Fibroblast of the aortic adventitia (primary cell): ENCODE measurements around the gene SLCO1C1. TPM values are rescaled to one million over a fixed set of nuclear protein-coding genes. Genes with fewer than 3 reads are reported as not detected.

ENCODE experiments used
- DNase-seq: peaks from one replicate; pipeline ENCODE4 v3.0.0-alpha.2; 2010; ENCODE audit warnings: low read depth
- H3K4me3 ChIP-seq: 2 replicates; pipeline ENCODE4 v1.5.1; 2011; ENCODE audit warnings: low read depth, mild to moderate bottlenecking, control low read depth, low read length, moderate library complexity
- CTCF ChIP-seq: IDR thresholded peaks from 2 replicates; pipeline ENCODE4 v1.5.1; 2011; ENCODE audit warnings: mild to moderate bottlenecking, low read length, control low read depth, inconsistent platforms; ENCODE audit not compliant: insufficient read depth
- total RNA-seq: library from RNA; depleted of rRNA; stranded (reverse); fragments of >200 nt; gene quantifications from 2 replicates; pipeline ENCODE4 v1.2.3, GENCODE V29; 2012; ENCODE audit warnings: low replicate concordance

SLCO1C1 gene
- total RNA-seq, 1 donor: 0.09 TPM

- no peak for DNase-seq
- TF ChIP-seq CTCF: no peak
- H3K4me3 ChIP-seq: no peak overlapping the region
Measured at GRCh38 chr12:20696181-20696905, 1.2 kb downstream of the SLCO1C1 start.

DNA sequence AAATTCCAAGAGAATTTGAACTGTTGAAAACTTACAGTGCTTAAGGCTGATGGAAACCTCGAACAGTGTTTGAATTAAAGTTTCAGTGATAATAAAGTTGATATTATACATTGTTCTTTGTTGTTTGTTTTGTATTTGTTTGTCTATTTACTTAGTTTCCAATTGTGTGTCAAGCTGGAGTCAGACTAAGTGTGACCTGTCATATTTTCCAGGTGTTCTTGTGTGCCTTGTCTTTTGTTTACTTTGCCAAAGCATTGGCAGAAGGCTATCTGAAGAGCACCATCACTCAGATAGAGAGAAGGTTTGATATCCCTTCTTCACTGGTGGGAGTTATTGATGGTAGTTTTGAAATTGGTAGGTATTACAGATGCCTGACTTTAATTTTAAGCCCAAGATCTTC lies 6.0 kb downstream of the SLCO1C1 start:
- no peak for DNase-seq
- TF ChIP-seq CTCF: no peak
- no peak overlapping the region for H3K4me3 ChIP-seq

- TF ChIP-seq CTCF: no peak
- DNase-seq: no peak
- H3K4me3 ChIP-seq: no peak overlapping the region
Measured at GRCh38 chr12:20704860-20705259, 9.7 kb downstream of the SLCO1C1 start.

- no peak overlapping the region for H3K4me3 ChIP-seq
- no peak for DNase-seq
- no peak for TF ChIP-seq CTCF
Measured at GRCh38 chr12:20711846-20712245, 16.7 kb downstream of the SLCO1C1 start.

- H3K4me3 ChIP-seq: no peak overlapping the region
- TF ChIP-seq CTCF: no peak
- DNase-seq: no peak
Measured at GRCh38 chr12:20716037-20716436, 20.9 kb downstream of the SLCO1C1 start.

- no peak for TF ChIP-seq CTCF
- DNase-seq: no peak
- H3K4me3 ChIP-seq: no peak overlapping the region
Measured at GRCh38 chr12:20716985-20717384, 21.9 kb downstream of the SLCO1C1 start.

DNA sequence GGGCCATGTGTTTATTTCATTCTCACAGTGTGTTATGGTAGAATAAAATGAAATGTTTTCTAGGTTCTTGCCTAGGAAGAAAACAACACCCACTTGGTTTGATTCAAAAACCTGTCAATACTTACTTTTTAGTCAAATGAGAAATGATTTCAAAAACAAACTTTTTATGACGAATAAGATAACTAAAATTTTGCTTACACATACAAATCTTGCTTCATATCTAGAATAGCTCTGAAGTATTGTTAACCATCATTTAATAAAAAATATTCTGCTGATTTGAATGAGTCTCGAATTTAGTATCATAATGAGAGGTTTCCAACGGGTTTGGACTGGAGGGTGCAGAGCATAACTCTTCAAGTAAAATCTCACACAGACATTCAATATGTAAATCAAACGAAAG lies 23.2 kb downstream of the SLCO1C1 start:
- DNase-seq: no peak
- TF ChIP-seq CTCF: no peak

More for the DNA sequence above, 23.2 kb downstream of the SLCO1C1 start:
- no peak overlapping the region for H3K4me3 ChIP-seq
